GDM1 (cell line): Measurements from ENCODE around the gene FRAS1.
"Not testable (repeated sequence)": the region's sequence is repeated elsewhere in the genome, so short reads cannot be mapped to it uniquely, and the experiment has no call there.

ENCODE experiments used
- DNase-seq: peaks from one replicate; lab custom pipeline; 2025; lab: John Stamatoyannopoulos, UW

Gene FRAS1

DNA sequence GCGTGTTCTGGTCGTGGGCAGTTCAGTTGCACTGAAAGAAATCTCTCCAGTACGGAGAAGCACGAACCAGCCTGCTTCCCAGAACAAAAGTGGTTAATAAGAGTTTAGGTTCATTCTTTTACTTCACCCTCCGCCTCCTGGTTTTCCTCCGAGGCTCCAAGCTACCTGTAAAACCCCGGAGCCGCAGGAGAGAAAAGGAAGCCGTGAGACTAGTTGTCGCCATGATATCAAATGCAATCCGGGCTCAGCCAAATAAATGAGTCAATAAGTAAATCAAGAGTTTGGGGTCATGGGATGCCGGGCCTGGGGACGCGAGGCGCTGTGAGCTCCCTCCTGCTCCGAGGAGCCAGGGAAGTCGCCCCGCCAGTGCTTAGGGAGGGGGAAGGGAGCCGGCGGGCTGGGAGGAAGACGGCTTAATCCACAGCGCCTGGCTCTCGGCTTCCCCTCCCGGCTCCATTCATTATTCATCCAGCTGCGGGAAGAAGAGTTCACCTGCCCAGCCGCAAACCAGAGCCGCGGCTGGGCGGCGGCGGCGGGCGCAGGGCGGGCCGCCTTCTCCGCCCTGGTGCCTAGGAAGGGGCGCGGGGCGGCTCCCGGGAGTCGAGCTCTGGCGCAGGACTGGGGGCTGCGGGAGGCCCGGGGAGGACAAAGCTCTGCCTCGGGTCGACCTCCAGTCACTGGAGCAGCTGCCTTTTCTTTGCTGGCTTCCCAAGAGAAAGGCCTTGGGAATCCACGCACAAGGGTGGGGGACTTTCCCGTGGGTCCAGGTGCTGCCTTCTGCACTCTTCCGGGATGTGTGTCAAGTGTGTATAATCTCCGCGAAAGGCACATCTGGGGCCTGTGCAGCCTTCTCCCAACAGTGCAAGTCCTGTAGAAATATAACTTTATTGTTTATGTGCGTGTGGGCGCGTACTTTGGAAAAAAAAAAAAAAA is 1.7 kb downstream of the FRAS1 start:
- DNase-seq, result no peak

GRCh38 chr4:78059524-78059889 is 2.4 kb downstream of the FRAS1 start:
- DNase-seq, result no peak

DNA sequence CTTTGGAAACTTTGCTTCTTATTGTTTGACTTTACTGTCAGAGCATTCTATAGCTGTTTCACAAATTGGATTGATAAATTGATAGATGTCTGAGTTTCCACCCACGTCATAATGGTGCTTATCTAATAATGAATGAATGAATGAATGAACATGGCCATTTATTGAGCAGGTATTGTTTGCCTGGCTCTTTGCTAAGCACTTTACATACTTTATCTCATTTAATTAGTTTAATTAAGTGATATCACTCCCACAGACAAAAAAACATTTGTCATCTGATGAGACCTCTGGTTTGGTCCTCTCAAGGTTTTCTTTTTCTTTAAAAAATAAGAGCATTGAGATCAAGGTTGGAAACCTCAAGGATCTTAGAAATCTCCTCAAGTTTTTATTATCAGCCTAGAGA is 2.8 kb downstream of the FRAS1 start:
- DNase-seq, result no peak

DNA sequence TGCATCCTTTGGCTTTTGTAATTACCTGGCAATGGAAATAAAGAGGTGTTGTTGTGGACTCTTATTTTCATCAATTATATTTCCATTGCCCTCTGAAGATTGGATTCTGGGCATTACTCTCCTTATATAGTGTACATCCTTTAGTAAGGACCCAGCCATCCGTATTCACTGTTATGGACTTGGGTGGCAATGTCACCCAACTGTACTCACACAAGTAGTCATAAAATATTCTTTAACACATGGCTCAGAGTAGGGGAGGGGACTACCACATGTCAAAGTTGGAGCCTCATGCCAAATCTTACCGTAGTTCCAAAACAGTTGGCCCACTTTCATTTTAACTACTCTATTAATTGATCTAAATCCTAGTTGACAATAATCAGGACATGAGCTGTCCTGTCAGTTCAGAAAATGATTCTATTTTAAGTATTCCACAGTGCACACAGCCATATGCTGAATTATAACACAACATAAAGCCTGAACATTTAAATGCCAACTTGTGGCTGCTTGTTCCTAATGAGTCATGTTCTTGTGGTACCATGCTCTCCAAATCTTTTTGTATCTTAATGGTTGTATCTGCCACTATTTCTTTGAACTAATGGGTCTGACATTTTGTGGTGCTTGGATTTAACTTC is 4.9 kb downstream of the FRAS1 start:
- DNase-seq, result no peak

DNA sequence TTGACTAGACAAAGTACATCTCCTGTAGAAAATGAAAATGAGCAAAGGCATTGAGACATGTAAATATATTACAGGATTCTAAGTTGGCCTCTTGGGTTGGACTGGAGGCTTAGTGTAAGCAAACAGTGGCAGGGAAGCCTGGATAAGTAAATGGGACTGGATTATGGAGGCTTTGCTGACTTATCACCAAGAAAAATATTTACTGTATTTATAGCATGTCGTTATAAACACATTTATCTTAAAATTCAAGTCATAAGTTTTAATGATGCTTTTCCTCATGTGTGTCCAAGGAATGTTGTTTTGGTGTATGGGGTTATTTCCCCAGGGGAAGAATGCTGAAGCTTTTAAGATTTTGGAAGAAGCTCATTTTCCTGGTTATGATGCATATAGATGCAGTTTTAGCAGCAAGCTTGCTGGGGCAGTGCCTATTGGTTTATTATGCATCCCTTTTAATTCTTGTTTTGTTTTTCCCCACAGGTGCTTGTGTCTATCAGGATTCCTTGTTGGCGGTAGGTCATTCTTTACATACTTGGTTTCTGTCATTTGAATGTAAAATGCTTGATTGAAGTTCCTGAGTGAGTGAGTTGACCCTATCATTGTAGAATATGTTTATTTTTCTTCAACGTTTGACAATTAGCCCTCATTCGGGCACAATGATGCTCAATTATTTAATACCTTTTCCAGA is 8.5 kb downstream of the FRAS1 start:
- DNase-seq, result no peak

DNA sequence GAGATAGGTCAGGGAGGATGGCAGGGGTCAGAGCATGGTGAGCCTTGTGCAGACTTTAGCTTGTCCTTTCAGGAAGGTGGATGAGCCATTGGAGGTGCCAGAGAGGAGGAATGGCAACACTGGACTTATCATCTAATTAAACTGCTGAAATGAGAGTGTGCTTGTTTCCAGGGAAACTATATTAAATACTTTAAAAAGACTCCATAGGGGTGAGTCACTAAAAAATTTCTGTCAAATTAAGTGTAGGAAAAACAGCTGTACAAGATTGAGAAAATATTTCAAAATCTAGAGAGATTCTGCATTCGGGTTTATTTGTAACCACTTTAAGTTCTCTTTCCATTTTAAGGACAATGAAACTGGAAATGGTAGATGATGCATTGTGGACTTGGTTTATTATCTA is 11.4 kb downstream of the FRAS1 start:
- DNase-seq, result no peak

DNA sequence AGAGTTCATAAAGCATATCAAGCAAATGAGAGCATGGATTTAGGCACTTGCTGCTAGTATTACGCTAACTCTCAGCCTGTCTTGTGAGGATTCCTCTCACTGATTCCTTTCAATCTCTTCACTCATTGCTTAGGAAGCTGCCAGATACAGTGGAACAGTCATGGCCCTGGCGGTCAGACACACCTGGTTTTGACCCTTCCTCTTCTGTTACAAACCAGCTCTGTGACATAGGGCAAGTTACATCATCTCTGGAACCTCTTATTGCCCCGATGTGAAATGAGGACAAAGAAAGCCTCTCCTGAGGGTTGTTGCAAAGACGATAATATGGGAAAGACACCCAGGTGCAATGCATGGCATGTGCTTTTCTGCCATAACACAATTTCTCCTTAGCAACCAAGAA is 12.2 kb downstream of the FRAS1 start:
- no peak for DNase-seq

DNA sequence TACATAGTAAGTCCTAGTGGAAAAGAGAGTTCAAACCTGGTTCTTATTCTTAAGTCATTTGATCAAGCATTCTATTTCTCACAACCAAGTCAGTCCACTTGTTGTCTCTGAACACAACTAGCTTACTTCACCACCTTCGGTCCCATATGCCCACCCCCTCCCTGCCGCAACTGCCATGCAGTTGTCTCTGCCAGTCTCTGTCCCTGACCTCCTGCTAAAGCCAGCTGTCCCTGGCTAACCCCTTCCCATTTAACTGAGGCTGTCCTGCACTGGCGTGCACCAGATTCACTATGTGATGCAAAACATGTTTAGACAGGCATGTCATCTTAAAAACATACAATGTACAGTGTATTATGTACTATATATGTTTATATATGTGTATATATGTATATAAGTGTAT is 12.7 kb downstream of the FRAS1 start:
- DNase-seq, result no peak

DNA sequence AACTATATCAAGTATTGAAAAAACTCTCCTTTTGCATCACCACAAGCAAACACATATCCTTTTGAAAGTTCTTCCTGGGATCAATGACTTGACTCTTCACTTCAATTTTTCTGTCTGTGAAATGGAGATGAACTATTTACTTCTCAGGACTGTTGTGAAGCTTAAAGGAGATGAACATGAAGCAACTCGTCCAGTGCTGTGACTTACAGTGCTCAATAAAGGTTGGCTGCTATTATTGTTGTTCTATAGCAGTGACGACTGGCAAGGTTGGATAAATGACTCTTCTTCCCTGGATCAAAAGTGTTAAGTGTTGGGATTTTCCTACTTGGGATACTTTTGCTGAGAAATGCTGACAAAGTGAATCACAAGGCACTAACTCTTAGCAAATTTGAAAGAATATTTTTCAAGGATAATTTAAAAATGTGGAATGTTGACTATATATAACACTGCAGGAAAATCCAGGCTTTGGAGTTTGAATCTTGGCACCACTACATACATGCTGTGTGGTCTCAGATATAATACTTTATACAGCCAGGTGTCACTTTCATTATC is 13.7 kb downstream of the FRAS1 start:
- no peak for DNase-seq

DNA sequence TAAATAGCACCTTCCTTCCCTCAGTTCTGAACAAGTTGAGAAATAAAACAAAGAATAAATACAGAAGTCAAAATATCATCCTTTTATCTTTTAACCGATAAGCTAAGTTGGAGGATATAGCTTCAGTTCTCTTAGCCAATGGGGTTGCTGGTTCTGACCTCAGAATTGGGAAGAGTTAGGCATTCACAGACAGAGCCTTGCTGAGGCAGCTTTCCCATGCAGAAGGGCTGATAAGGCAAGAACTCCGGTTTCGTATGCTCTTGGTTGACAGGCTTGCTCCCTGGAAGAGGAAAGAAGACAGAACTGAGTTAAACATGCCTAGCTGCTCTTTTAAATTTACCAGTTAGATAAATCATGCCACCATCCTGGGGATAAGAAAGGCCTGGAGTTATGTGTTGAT is 17.6 kb downstream of the FRAS1 start:
- no peak for DNase-seq

DNA sequence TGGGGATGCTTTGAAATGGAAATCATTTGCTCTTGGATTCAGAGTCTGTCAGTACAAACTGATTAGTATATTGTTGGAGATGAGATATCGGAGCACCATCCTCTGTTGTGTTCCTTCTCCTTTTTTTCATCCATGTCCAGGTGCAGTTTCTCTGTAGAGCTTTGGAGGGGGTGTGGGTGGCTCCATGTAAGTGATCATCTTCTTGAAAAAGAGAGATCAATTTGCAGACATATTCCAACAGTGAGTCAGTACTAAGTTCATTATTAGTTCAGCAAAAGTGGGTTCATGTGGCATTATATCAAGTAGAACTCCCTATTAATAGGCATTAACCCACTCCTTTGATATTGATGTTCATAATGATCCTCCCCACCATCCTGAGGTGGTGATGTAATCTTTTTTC is 18.9 kb downstream of the FRAS1 start:
- no peak for DNase-seq

- DNase-seq, result no peak
These were observed 21.0 kb downstream of the FRAS1 start for GRCh38 chr4:78078101-78078500.

DNA sequence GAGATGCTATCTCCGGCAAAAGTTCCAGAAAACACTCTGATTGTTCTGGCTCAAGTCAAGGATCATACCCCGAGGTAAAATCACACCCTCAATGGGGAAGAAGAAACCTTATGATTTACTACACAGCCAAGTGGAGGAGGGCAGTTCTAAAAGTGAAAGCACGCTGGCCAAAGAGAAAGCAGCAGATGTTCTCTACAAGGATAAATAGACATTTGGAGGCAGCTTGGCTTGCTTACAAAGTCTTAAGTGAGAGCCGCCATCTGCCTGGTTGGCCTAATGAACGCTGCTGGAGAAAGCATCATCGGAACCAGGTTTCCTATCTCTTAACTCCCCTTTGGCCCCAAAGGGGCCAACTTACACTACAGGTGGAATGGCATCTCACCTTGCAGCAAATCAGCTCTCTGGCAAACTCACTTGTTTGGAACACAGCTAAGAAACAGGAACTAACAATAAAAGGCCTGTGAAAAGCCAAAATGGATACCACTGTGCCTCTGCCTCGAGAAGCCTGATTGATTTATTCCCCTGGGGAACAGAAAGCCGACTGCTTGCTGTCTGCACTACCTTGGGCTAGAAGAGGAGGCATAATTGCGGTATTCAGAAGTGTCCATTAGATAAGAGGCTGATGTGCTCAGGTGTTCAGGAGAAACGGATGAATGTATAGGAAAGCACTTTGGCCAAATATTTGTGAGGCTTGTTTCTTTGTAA is 22.8 kb downstream of the FRAS1 start:
- DNase-seq, result no peak

GRCh38 chr4:78081541-78081940 is 24.4 kb downstream of the FRAS1 start:
- DNase-seq, result no peak

GRCh38 chr4:78083035-78083434 is 25.9 kb downstream of the FRAS1 start:
- no peak for DNase-seq

DNA sequence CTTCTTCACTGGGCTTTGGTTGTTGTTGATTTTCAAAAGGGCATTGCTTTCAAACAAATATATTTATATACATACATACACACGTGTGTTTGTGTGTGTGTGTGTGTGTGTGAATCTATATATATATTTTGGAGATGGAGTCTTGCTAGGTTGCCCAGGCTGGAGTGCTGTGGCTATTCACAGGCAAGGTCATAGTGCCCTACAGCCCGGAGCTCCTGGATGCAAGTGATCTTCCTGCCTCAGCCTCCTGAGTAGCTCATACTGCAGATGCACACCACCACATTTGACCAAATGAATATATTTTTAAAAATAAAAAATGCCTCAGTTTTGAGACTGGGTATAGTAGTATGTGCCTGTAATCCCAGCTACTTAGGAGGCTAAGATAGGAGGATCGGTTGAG is 34.4 kb downstream of the FRAS1 start:
- no peak for DNase-seq

DNA sequence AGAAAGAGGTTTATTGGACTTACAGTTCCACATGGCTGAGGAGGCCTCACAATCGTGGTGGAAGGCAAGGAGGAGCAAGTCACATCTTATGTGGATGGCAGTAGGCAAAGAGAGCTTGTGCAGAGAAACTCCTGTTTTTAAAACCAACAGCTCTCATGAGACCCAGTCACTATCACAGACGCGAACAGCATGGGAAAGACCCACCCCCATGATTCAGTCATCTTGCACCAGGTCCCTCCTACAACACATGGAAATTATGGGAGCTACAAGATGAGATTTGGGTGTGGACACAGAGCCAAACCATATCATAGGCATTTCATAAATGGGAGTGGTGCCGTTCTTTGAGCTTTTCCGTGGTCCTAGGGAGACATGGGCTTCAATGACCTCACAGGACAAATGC is 35.2 kb downstream of the FRAS1 start:
- not testable (repeated sequence) for DNase-seq

- no peak for DNase-seq
These were observed 35.7 kb downstream of the FRAS1 start for GRCh38 chr4:78092850-78093249.

DNA sequence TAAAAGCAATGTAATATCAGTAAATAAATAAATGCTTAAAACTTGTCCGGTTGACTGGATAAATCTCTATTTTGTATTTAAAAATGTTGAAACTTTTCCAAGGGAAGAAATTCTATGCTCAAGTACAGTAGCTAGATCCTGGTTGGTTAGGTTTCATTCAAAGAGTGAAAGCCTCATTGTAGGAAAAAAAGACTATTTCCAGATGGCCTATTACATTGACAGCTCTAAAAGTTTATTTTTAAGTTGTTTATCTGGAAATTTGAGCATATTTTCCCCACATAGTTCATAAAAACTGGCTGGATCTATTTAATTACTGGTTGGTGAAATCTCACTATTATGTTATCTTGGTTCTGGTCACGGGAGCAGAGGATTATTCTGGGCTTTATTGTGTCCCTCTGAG is 38.0 kb downstream of the FRAS1 start:
- no peak for DNase-seq

DNA sequence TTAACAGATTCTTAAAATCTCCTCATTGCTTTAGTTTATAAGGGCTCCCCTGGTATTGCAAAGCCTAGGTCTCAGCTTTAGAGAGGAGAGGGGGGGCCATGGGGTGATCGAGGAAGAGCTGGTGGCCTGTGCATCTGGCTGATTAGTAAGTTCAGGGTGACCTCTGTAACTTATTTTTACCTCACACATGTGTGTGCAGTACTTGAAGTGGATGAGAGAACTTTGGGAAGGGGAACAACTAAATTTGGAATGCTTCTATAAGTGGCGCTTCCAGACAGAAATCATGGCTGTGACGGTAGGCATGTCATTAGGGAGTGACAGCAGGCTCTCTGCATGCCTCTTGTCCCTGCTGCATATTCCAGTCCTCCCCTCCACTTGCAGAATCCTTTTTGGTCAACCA is 41.9 kb downstream of the FRAS1 start:
- DNase-seq, result no peak

DNA sequence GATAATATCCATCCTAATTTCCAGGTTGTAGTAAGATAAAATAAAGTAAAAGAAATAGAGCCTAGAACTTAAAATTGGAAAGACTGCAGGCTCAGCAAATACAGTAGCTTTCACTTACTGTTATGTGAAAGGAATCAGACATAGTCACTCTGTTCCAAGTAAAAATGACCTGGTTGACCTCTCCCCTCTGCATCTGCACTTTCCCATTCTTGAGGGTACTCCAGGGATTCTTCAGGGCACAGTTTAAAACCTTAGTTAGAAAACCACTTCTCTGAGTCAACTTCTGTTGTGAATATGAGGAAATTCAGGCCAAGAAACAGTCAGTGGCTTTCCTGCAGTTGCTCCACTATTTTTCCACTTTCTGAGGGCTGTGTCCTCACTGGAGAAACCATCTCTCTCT is 42.9 kb downstream of the FRAS1 start:
- DNase-seq, result no peak

GRCh38 chr4:78119698-78120097 is 62.6 kb downstream of the FRAS1 start:
- DNase-seq, result no peak
